PC-3 (cell line): ENCODE results near the gene OSCAR. TPM values are rescaled to one million over a fixed set of nuclear protein-coding genes. Genes with fewer than 3 reads are reported as not detected.

Experiments used
- ATAC-seq: fragments of 200-7000 bp; cut with Tn5 transposase; 2 replicates; pipeline ENCODE4 v1.9.1; 2020; ENCODE audit warnings: mild to moderate bottlenecking, moderate library complexity
- BruUV-seq: library from RNA; stranded (reverse); fragments of 400-500 nt; replicated peaks from 2 replicates; lab custom pipeline; 2021; lab: Mats Ljungman, UMichigan
- CTCF ChIA-PET: fragments of 300-600 bp; sonication (Branson Sonifier 250); formaldehyde crosslinking; loops from one replicate; lab custom pipeline; 2022; ENCODE audit warnings: antibody characterized with exemption; lab: Charles Lee
- POLR2A ChIA-PET: fragments of 300-600 bp; sonication (Branson Sonifier 250); formaldehyde crosslinking; loops from one replicate; lab custom pipeline; 2022; ENCODE audit warnings: antibody characterized with exemption; ENCODE audit not compliant: unreplicated experiment; lab: Charles Lee
- DNase-seq: peaks from one replicate; pipeline ENCODE4 v3.0.0-alpha.2; 2015
- H2AFZ ChIP-seq: fragments of 300-600 bp; sonication (generic); 2 replicates; pipeline ENCODE4 v1.6.0; 2016; ENCODE audit warnings: antibody characterized with exemption, low read length
- H3F3A ChIP-seq: fragments of 300-600 bp; sonication (generic); one replicate; pipeline ENCODE4 v1.6.0; 2017; ENCODE audit warnings: antibody characterized with exemption, low read length, control low read depth, mild to moderate bottlenecking; ENCODE audit not compliant: unreplicated experiment
- H3K27ac ChIP-seq: fragments of 300-600 bp; sonication (generic); 2 replicates; pipeline ENCODE4 v1.5.1; 2016; ENCODE audit warnings: mild to moderate bottlenecking, low read length
- H3K27me3 ChIP-seq: fragments of 300-600 bp; sonication (generic); 2 replicates; pipeline ENCODE4 v1.6.1; 2016; ENCODE audit warnings: low read length, mixed read lengths
- H3K36me3 ChIP-seq: fragments of 300-600 bp; sonication (generic); 2 replicates; pipeline ENCODE4 v1.6.1; 2016; ENCODE audit warnings: low read depth, mixed run types, low read length, mixed read lengths
- H3K4me1 ChIP-seq: fragments of 300-600 bp; sonication (generic); 2 replicates; pipeline ENCODE4 v1.5.1; 2016; ENCODE audit warnings: low read length; ENCODE audit not compliant: insufficient read depth
- H3K4me2 ChIP-seq: fragments of 300-600 bp; sonication (generic); 2 replicates; pipeline ENCODE4 v1.6.0; 2016; ENCODE audit warnings: low read length
- H3K4me3 ChIP-seq: fragments of 300-600 bp; sonication (generic); 2 replicates; pipeline ENCODE4 v1.5.1; 2016; ENCODE audit warnings: mild to moderate bottlenecking, low read length, mixed read lengths
- H3K79me2 ChIP-seq: fragments of 300-600 bp; sonication (generic); 2 replicates; pipeline ENCODE4 v1.6.1; 2017; ENCODE audit warnings: low read length, mixed read lengths
- H3K9ac ChIP-seq: fragments of 300-600 bp; sonication (generic); 2 replicates; pipeline ENCODE4 v1.6.0; 2016; ENCODE audit warnings: mild to moderate bottlenecking, low read length
- H3K9me2 ChIP-seq: fragments of 300-600 bp; sonication (generic); replicated peaks from 2 replicates; pipeline ENCODE4 v1.6.1; 2016; ENCODE audit warnings: mixed run types, low read length, mixed read lengths
- H3K9me3 ChIP-seq: fragments of 300-600 bp; sonication (generic); 2 replicates; pipeline ENCODE4 v1.6.1; 2016; ENCODE audit warnings: low read length, mixed read lengths
- H4K20me1 ChIP-seq: fragments of 300-600 bp; sonication (generic); 2 replicates; pipeline ENCODE4 v1.6.1; 2016; ENCODE audit warnings: low read length, mixed read lengths
- EZH2 ChIP-seq: fragments of 300-600 bp; sonication (generic); IDR thresholded peaks from one replicate; pipeline ENCODE4 v1.6.1; 2017; ENCODE audit warnings: antibody characterized with exemption, mild to moderate bottlenecking, low read length; ENCODE audit not compliant: unreplicated experiment
- EZH2phosphoT487 ChIP-seq: fragments of 300-600 bp; sonication (generic); IDR thresholded peaks from 2 replicates; pipeline ENCODE4 v1.6.1; 2018; ENCODE audit warnings: mild to moderate bottlenecking, antibody characterized with exemption, low read length, borderline replicate concordance
- intact Hi-C: fragments of 100-400 bp; cut with micrococcal nuclease; formaldehyde crosslinking; loops from 2 replicates; pipeline ENCODE4 v1.9.0; 2023
- total RNA-seq: library from RNA; depleted of rRNA; stranded (reverse); fragments of >200 nt; gene quantifications from 2 replicates; pipeline ENCODE4 v1.2.3, GENCODE V29; 2014
- TF ChIP-seq, protein P1 (sequence below): fragments of 300-600 bp; sonication (generic); conservative IDR thresholded peaks from 2 replicates; pipeline ENCODE4 v1.5.1; 2017; ENCODE audit warnings: antibody characterized with exemption, low read depth, mild to moderate bottlenecking, low read length

OSCAR gene
- total RNA-seq, 1 experiment from 2014 or later, result not detected

DNA sequence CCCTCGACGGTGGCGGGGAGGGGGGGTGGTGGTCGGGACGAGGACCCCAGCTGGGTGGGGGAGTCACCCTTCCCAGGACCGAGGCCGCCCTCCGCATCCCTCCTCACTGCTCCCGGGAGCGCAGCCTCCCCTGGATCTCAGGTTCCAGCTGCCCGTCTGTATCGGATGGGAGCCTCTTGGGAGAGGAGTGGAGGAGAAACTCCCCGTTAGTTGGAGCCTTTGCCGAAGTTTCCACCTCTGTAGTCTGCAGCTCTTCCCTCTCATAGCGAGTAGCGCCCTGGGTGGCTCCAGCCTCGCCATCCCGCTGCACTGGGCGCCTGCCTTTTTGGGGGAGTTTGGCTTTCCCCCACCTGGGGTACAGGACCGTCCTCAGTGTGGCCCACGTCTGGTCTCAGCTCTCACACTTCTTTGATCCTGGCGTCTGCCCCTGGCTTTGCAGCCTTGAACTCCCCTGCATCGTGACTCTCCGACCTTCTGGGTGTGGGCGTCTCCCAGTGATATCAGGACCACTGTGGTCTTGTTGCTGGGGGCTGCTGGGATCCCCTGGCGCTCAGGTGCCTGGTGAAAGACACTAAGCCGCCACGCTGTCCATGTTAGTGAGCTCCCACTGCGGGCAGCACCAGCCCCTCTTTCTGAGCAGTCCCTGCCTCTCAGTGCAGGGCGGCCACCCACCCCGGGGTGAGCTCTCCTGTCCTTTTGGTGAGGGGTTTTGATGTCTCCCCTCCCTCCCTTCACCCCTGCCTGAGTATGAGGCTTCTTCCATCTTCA, 38.1 kb upstream of the OSCAR start:
- POLR2A ChIA-PET, result interaction anchor here (0.7 kb wide), 1 partner anchor 50 kb away, joined by 4 read pairs; the partner anchor contains the start of gene MBOAT7

DNA sequence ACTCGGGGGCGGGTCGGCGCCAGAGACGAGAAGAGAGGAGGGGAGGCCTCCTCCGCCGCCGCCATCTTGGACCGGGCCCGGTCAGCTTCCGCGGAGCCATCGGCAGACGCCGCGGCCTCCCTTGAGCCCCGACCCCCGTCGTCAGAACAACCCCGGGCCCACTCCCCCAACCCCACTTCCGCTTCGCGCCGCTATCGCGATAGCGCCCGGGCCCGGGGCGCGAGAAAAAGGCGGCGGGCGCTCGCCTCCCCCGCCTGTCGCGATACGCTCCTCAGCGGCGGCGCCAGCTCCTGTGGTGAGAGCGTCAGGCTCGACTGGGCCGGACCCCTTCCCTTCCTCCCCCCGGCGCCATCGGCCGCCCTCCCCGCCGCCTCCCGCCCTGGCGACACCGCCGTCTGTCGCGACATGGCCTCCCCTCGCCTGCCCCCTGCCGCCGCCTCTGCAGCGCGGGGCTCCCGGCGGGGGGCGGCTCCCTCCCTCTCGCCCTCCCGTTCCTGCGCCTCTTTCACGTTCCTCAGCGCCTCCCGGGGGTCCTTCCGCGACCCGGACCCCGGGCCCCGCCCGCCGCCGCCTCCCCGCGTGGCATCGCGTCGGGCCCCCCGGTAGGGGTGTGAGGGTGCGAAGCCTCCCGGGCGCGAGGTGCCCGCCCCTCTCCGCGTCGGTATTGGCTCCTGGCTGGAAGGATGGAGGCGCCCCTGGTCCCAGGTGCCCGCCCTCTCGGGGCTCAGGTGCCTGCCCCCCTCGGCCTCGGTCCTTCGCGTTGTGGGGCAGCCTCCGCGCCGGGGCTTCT, 37.3 kb upstream of the OSCAR start, which contains the start of gene CNOT3:
Gene CNOT3 (plus strand): TSS at position 64 of the 790 bp plus-strand sequence. CDS start 5,217 bp downstream, outside the sequence.
- Histone ChIP-seq H2AFZ (peak within 1 kb of the TSS; percentile 68), H3K4me3 (peak within 1 kb of the TSS; percentile 86), H3K27ac (peak within 1 kb of the TSS; percentile 79), H3K36me3 (peaks cover 26% of the 10 kb centered on the region), H3K9ac (peak within 1 kb of the TSS; percentile 99), H4K20me1 (peaks cover 39% of the 10 kb centered on the region), H3K4me2 (peak within 1 kb of the TSS; percentile 93), H3K4me1 (peaks cover 20% of the 10 kb centered on the region; the same call in 1 of the 2 replicates), H3K9me3 (no peaks in the 10 kb centered on the region), H3K9me2 (no peaks in the 10 kb centered on the region), H3K79me2 (peaks cover 53% of the 10 kb centered on the region), H3F3A (no peaks in the 10 kb centered on the region), H3K27me3 (no peaks in the 10 kb centered on the region)
- ATAC-seq, result no peak
- DNase-seq, result no peak
- ChIA-PET CTCF (interaction anchor here (0.6 to 1.9 kb wide), 6 partner anchors 20 to 344 kb away, joined by 4 to 11 read pairs (median 7); partner anchors contain the start of genes LENG1 and MBOAT7), POLR2A (interaction anchor here (0.6 to 1.3 kb wide), 10 partner anchors 22 to 157 kb away, joined by 4 to 25 read pairs (median 11); partner anchors contain the start of genes LENG1, MBOAT7, PRPF31 and RPS9)
- TF ChIP-seq, protein P1, sequence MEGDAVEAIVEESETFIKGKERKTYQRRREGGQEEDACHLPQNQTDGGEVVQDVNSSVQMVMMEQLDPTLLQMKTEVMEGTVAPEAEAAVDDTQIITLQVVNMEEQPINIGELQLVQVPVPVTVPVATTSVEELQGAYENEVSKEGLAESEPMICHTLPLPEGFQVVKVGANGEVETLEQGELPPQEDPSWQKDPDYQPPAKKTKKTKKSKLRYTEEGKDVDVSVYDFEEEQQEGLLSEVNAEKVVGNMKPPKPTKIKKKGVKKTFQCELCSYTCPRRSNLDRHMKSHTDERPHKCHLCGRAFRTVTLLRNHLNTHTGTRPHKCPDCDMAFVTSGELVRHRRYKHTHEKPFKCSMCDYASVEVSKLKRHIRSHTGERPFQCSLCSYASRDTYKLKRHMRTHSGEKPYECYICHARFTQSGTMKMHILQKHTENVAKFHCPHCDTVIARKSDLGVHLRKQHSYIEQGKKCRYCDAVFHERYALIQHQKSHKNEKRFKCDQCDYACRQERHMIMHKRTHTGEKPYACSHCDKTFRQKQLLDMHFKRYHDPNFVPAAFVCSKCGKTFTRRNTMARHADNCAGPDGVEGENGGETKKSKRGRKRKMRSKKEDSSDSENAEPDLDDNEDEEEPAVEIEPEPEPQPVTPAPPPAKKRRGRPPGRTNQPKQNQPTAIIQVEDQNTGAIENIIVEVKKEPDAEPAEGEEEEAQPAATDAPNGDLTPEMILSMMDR, result 0 out of 2 replicates have a peak, but pooled peaks have one; percentile 20
- TF ChIP-seq EZH2, result no peak
- intact Hi-C loops, result loop anchor here (1.0 kb wide), 3 partner anchors 21 to 51 kb away; partner anchors contain the start of genes LENG1, MBOAT7, PRPF31 and TFPT
- BruUV-seq, result no TSS peak

More for the DNA sequence above, 38.1 kb upstream of the OSCAR start:
- ATAC-seq (no peak), DNase-seq (no peak)
- Histone ChIP-seq H3K4me3 (peak overlapping the region; percentile 86), H3K27me3 (no peaks in the 10 kb centered on the region), H3K9me2 (no peaks in the 10 kb centered on the region), H3K79me2 (peaks cover 54% of the 10 kb centered on the region), H4K20me1 (peaks cover 40% of the 10 kb centered on the region), H3K9me3 (no peaks in the 10 kb centered on the region), H2AFZ (no peak overlapping the region), H3K4me2 (peak overlapping the region; percentile 93), H3K27ac (no peak overlapping the region), H3K4me1 (peaks cover 20% of the 10 kb centered on the region; the same call in 1 of the 2 replicates), H3F3A (no peaks in the 10 kb centered on the region), H3K9ac (peak overlapping the region; percentile 99), H3K36me3 (peaks cover 34% of the 10 kb centered on the region)
- CTCF ChIA-PET, result no interaction called here
- no TSS peak for BruUV-seq
- TF ChIP-seq, protein P1, result no peak
- TF ChIP-seq EZH2 (no peak), EZH2phosphoT487 (no peak)
- intact Hi-C loops, result no loop called here
